ENCODE measurements around the gene GIMAP1.
"Not testable (repeated sequence)": the region's sequence is repeated elsewhere in the genome, so short reads cannot be mapped to it uniquely, and the experiment has no call there.

Gene GIMAP1

DNA sequence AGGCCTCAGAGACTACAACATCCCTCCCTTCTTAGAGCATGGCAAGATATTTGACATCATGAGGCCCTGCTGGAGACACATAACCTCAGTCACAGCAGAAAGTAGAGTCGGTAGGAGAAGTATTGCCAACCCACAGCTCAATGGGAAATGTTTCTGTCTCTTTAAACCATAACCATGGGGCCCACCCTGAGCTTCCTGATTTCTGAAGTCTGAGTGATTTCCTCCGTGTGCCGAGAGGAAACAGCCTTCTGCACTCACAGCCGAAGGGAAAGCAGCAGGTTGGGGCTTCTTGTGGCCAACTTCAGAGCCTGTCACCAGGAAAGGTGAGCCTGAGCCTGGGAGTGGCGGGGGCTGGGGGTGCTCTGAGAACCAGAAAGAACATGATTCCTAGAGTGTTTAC lies at the start of gene GIMAP1:
Gene GIMAP1, plus strand, starts transcription at position 246 of the 400 bp plus-strand sequence. CDS start 2,435 bp downstream, outside the sequence.
- DNase-seq (ENCODE audit: low read depth), result no peak

DNA sequence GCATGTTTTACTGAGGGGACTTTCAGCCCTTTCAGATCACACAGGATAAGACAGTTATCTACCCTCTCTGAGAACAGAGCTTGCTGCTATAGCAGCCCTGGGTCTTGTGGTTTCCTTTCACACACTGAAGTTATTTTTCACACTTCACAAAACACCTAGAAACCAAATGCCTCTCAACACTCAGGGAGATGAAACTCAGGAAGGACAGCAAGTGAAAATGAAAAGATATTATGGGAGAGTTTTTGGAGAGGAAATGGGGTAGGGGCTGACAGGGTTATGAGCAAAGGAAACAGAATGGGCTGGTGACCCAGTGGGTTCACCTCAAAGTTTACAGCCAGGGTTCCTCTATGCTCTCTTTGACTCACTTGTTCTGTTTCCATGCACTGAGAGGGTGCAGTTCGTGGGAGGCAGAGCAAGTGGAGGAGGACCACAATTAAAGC lies 47.9 kb upstream of the GIMAP1 start:
- DNase-seq (ENCODE audit: low read depth), result no peak

DNA sequence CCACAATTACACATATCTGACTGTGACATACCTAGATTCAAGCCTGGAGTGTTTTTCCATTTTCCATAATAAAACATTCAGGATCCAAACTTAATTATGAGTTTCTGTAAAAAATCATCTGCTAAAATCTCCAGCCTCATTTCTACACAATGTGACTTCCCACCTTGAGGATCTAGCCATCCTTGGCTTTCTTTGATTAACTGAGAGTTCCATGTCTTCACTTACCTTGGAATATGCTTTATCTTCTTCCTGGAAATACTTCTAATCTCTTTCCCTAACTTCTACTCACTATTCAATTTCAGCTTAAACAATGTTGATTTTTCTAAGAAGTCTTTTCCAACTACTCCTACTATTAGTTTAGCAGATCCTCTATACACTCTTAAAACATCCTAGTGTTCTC lies 47.4 kb upstream of the GIMAP1 start:
- DNase-seq (ENCODE audit: low read depth), result no peak

DNA sequence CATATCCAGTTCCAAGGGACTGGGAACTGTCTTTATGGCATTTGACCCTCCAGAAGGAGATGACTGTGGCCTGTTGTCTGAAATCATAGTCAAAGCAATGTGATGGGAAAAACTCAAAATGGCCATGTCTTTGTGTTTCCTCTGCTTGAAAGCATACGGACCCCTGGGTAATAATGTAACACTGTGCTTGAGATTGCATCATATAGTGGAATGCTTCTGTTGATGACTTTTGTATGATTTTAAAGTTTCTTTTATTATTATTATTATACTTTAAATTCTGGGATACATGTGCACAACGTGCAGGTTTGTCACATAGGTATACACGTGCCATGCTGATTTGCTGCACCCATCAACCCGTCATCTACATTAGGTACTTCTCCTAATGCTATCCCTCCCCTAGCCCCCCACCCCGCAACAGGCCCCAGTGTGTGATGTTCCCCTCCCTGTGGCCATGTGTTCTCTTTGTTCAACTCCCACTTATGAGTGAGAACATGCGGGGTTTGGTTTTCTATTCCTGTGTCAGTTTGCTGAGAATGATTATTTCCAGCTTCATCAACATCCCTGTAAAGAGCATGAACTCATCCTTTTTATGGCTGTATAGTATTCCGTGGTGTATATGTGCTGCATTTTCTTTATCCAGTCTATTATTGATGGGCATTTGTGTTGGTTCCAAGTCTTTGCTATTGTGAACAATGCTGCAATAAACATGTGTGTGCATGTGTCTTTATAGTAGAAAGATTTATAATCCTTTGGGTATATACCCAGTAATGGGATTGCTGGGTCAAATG lies 44.4 kb upstream of the GIMAP1 start:
- DNase-seq (ENCODE audit: low read depth), result not testable (repeated sequence)

DNA sequence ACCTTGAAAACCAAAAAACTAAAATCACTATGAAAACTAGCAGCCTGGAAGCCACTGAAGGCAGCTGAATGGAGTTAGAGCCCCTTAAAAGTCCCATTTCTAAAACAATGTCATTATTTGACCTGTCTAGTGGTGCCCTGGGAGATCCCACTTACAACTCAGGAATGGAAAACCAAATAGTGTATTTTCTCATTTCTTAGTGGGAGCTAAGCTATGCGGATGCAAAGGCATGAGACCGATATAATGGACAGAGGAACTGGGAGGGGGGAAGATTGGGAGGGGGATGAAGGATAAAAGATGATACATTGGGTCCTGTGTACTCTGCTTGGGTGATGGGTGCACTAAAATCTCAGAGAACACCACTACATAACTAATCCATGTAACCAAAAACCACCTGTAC lies 40.7 kb upstream of the GIMAP1 start:
- DNase-seq (ENCODE audit: low read depth), result no peak

DNA sequence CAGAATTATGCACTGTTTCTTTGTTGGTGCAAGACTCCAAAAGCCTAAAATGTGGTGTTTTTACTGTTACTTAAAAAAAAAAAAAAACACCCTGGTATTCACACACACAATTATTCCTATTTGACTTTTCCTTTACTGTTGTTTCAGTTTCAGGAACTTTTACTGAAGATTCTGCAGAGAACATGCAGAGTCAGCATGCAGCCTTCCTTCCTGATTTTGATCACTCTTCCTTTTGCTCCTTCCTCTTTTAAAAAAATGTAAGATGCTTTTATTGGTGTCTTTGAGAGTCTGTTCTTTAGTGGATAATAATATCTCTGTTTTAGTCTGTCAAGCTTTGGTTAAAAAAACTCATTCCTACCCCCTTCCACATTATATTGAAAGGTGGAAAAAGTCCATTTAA lies 40.1 kb upstream of the GIMAP1 start:
- DNase-seq (ENCODE audit: low read depth), result not testable (repeated sequence)

DNA sequence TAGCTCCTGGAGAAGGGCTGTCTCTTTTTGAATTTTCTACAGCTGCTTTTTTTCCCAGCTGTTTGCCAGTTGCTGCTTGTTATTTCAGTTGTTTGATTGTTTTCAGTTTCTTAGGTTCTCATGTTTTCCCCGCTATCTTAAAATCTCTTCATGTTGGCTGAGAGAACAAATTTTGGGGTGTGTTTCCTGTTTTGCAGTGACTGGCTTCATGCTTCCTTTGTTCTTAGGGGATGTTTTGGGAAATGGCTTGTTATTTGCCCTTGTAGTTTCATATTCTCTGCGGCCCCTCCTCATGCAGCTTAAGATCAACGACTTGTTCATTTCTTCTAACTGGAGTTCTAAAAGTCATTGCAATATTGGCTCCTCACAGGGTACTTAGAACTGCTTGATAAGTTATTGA lies 39.6 kb upstream of the GIMAP1 start:
- not testable (repeated sequence) for DNase-seq (ENCODE audit: low read depth)

DNA sequence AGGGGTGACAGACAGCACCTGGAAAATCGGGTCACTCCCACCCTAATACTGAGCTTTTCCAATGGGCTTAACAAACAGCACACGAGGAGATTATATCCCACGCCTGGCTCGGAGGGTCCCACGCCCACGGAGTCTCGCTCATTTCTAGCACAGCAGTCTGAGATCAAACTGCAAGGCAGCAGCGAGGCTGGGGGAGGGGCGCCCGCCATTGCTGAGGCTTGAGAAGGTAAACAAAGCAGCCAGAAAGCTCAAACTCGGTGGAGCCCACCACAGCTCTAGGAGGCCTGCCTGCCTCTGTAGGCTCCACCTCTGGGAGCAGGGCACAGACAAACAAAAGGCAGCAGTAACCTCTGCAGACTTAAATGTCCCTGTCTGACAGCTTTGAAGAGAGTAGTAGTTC lies 37.8 kb upstream of the GIMAP1 start:
- DNase-seq (ENCODE audit: low read depth), result not testable (repeated sequence)

DNA sequence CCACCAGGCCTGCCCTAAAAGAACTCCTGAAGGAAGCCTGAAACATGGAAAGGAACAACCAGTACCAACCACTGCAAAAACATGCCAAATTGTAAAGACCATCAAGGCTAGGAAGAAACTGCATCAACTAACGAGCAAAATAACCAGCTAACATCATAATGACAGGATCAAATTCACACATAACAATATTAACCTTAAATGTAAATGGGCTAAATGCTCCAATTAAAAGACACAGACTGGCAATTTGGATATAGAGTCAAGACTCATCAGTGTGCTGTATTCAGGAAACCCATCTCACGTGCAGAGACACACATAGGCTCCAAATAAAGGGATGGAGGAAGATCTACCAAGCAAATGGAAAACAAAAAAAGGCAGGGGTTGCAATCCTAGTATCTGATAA lies 36.0 kb upstream of the GIMAP1 start:
- DNase-seq (ENCODE audit: low read depth), result not testable (repeated sequence)

DNA sequence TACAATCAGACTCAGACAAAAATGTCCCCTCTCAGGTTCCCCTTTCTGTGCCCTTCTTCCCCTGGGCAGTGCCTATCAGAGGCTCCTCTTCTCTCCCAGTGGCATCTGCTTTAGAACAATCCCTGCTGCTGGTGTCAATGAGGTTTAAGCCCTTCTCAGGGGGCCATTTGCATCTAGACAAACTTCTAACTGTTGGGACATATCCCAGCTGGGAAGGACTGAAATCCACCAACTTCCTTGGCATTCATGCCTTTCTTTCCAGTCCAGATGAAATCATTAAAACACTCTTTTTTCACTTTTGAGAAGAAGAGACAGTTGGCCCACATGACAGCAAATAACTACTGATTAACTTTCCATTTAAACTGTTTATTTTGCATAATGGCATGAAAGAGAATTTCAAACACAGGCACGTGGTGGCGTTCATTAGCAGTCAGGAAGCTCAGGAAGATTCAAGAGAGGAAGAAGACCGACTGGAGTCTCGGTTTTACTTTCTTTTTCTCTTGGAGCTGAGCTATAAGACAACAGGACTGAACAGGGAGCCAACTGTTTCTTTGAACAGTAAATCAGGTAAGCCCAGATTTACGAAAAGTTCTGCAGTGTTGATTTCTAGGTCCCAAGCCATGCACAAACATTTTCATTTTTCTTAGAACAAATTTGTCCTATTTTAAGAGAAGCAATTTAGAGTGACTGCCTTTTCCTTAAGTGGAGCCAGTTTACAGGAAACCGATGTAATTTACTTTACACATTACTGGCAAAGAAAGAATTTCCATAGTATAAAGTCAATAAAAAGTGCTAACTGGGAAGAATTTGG lies 31.0 kb upstream of the GIMAP1 start, which contains the start of gene GIMAP2:
Gene GIMAP2, plus strand, starts transcription at position 488 of the 811 bp plus-strand sequence. CDS start 1,354 bp downstream, outside the sequence.
- DNase-seq (ENCODE audit: low read depth), result peak; percentile 10

DNA sequence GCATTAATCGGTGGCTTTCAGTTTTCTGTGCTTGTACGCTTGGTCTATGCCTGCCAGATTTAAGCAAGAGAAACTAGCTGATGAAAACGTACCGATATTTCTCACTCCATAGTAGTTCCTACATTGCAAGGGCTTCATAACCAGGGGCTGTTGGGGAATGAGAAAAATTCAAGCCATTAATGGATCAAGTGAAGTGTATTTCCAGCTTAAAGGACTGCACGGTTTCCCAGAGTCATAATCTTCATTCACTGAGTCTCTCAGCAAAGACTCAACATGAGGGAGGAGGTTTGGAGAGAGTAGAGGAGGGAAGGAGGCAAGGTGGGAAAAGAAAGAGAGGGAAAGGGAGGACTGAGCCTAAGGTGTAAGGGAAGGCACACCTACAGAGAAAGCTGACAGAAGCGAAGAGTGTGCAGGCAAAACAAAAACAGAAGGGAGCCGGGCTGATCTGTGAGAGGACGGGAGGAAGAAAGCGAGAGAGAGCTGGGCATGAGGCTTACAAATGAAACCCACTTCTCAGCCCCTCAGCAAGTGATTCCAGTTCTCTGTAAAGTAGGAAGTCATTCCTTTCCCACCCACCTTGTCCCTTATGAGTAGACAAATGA lies 30.3 kb upstream of the GIMAP1 start:
- no peak for DNase-seq (ENCODE audit: low read depth)

DNA sequence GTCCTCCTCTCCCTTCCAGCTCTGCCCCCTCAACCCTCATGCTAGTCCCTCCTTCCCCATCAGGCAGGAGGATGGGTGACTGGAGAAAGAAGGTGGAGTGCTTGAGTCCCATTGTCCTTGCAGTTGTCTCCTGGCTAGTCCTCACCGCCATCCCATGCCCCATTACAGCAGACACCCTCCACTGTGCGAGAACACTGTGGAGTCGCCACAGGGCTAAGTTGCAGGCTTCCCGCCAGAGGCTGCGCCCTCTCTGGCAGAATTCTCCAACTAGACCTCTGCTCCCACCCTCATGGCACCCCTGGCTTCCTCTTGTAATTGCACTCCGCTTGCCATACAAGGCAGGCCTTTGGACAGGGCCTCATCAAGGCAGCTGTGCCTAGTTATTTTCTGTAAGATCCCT lies 27.8 kb upstream of the GIMAP1 start:
- DNase-seq (ENCODE audit: low read depth), result no peak

DNA sequence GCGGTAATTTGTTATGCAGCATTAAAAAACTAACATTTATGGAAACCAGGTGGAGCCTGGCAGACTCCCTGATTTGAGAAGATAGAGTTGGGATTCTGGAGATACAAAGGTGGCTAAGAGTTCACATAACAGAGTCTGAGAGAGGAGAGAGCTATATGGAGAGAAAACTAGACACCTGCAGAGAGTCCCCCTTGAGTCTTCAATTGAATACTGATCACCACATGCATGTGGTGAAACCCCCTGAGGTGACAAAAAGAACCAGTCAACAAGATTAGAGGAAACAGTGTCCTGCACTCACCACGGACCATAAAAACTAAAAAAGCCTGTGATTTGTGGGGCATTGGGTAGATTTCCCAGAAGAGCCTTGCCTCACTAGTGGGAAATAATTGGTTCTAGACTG lies 20.8 kb upstream of the GIMAP1 start:
- no peak for DNase-seq (ENCODE audit: low read depth)

DNA sequence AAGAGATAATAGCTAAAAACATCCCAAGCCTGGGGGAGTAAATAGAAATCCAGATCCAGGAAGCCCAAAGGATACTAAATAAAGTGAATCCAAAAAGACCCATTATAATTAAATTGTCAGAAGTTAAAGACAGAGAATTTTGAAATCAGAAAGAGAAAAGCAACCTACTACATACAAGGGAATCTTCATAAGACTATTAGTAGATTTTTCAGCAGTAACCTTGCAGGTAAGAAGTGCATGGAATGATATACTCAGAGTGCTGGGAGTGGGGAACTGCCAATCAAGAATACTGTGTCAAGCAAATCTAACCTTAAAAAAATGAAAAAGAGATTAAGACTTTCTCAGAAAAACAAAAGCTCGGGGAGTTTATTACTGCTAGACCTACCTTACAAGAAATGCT lies 13.2 kb upstream of the GIMAP1 start:
- DNase-seq (ENCODE audit: low read depth), result no peak

DNA sequence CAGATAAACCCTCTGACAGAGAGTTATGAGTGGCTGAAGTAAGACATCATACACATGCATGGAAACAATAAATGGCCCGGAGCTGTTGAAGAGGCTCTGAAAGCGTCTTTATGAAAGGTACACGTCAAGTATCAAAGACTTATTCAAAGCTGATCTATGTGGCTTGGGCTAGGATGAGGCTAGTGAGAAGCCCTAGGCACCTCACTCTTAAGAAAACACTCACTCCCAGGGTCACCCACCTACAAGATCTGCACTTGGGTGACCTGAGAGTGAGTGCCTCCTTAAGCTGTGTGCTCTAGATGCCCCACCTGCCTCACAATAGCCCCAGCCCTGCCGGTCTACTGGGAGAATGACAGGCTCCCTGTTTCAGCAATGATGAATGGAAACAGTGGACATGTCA lies 1.1 kb upstream of the GIMAP1 start:
- no peak for DNase-seq (ENCODE audit: low read depth)

DNA sequence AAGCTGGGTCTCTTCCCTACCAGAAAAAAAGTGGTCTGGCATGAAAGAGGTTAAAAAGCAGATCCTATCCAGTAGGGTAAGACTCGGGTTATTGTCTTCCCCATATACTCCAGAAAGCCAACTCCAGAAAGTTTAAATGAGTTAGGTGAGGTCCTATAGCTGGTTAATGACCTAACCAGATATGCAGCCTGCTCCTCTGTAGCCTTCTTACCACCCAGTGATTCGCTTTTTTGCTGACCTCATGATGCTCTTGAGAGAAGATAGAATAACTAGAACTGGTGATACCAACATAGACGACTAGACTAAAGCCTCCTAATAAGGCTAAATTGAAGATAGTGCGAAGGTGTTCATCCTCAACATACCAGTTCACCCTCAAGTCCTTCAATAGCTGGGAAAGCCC lies 675 bp upstream of the GIMAP1 start:
- no peak for DNase-seq (ENCODE audit: low read depth)

DNA sequence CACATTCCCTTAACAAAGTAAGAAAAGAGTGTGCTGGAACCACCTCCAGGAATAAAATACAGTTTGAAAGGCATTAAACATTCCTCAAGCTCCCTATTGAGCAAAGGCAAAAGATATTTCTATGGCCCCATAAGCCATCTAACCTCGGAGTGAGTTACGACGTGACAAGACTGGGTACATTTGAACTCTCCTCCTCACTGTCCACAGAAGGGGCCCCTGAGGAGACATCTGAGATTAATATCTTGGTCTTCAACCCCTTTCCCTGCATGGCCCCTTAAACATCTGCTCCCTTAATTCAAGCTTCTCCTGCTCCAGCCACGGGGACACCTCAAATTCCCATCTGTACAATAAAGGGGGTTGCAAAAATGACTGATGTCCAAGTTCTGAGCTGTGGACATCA lies 526 bp downstream of the GIMAP1 start:
- no peak for DNase-seq (ENCODE audit: low read depth)

DNA sequence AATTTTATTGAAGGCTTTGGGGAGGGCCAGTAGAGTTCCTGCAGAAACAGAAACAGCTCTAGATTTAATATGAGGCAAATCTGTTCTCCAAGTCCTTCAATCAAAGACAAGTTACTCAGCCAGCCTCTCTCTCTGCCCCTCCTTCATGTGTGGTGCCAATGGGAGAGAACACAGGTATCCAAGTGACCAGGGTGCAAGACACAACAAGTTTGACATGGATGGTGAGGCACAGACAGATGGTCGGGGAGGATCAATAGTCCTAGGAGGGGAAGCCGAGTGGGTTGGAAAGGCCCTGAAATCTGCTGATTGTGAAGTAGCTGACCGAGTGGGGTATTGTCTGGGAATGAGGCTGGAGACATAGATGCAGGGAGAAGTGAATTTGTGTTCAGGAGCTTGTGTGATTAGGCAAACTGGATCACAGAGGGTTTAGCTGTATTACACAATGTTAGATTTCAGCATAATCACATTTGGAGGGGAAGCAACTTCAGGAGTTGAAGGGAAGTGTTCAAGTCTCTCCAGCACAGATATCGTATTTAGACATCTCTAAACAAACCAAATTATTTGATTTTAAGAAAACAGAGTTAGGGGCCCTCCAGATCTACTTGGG lies 1.5 kb downstream of the GIMAP1 start:
- DNase-seq (ENCODE audit: low read depth), result no peak

DNA sequence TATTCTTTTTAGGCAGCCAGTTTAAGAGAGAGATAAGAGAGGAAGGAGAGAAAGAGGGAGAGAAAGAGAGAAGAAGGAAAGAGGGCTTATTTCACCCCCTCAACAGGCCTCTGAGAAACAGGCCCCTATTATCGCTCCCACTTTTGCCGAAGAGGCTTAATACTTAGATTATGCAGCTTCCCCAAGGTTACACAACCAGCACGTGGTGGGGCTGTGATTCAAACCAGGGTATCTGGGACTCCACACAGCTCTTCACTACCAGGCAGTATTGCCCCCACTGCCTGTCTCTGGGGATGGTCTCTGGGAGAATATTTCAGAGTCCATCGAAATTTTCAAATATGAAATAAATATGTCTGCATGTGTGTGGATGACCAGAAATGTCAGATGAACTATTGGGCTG lies 3.0 kb downstream of the GIMAP1 start:
- no peak for DNase-seq (ENCODE audit: low read depth)

DNA sequence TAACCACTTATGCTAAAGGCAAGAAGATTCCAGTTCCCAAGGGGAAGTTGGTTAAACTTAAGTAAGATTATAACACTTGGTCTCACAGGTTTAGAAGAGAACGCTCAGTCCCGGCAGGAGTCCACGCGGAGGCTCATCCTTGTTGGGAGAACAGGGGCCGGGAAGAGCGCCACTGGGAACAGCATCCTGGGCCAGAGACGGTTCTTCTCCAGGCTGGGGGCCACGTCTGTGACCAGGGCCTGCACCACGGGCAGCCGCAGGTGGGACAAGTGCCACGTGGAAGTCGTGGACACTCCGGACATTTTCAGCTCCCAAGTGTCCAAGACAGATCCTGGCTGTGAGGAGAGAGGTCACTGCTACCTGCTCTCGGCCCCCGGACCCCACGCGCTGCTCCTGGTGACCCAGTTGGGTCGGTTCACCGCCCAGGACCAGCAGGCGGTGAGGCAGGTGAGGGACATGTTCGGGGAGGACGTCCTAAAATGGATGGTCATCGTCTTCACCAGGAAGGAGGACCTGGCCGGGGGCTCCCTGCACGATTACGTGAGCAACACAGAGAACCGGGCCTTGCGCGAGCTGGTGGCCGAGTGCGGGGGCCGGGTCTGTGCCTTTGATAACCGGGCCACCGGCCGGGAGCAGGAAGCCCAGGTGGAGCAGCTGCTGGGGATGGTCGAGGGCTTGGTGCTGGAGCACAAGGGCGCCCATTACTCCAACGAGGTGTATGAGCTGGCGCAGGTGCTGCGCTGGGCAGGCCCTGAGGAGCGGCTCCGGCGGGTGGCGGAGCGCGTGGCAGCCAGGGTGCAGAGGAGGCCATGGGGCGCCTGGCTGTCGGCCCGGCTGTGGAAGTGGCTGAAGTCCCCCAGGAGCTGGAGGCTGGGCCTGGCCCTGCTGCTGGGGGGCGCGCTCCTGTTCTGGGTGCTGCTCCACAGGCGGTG lies 3.8 kb downstream of the GIMAP1 start:
- no peak for DNase-seq (ENCODE audit: low read depth)

DNA sequence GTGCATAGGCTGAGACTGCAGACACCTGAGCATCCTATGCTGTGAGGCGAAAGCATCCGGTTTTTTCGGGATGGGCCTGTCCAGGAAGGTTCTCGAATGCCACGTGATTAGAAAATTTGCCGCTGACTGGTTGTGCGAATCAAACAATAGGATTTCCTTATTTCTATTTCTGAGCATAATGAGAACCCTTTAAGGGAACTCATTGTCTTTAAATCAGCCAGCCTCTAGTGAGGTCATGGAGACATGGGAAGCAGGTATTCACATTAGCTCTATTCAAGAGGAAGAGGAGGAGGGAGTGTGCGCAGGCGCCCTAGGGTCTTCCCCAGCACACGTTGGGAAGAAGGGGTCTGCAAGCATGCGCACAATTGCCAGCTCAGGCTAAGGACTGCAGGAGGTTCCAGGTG lies 5.6 kb downstream of the GIMAP1 start:
- DNase-seq (ENCODE audit: low read depth), result no peak
